ENCODE data around the gene PIK3AP1.
"Not testable (repeated sequence)": the region's sequence is repeated elsewhere in the genome, so short reads cannot be mapped to it uniquely, and the experiment has no call there.

Gene PIK3AP1

GRCh38 chr10:96752375-96752774 lies 32.1 kb upstream of the PIK3AP1 start:
- Histone ChIP-seq H3K18ac (ENCODE audit: low read depth in 1 of 2, low read length in 2 of 2) (no peak overlapping the region), H3K9ac (ENCODE audit: low read length) (no peak overlapping the region), H3K23ac (ENCODE audit: low read length in 2 of 2) (no peak overlapping the region), H3K79me1 (replicated peaks; ENCODE audit: low read length, poor library complexity, severe bottlenecking) (no peaks in the 10 kb centered on the region), H3K4me1 (ENCODE audit: control insufficient read depth, insufficient read depth, low read depth, low read length) (no peaks in the 10 kb centered on the region), H2BK120ac (ENCODE audit: low read depth, low read length) (no peak overlapping the region), H2BK5ac (ENCODE audit: low read depth, low read length, poor library complexity, severe bottlenecking) (no peak overlapping the region), H3K4ac (ENCODE audit: low read depth in 1 of 2, low read length in 2 of 2) (no peak overlapping the region), H2AK5ac (ENCODE audit: low read length, severe bottlenecking) (no peak overlapping the region), H2BK15ac (ENCODE audit: low read depth, poor library complexity, severe bottlenecking) (no peak overlapping the region), H2AFZ (ENCODE audit: low read depth, low read length) (no peak overlapping the region), H3K14ac (ENCODE audit: low read length in 2 of 2) (no peak overlapping the region), H3K36me3 (ENCODE audit: control insufficient read depth in 1 of 2, insufficient read depth in 2 of 2, low read depth in 1 of 2, low read length in 2 of 2) (no peaks in the 10 kb centered on the region), H3K27ac (ENCODE audit: low read length, poor library complexity, severe bottlenecking) (no peak overlapping the region), H3K4me2 (ENCODE audit: low read length, poor library complexity, severe bottlenecking) (no peak overlapping the region), H2BK12ac (ENCODE audit: low read length in 2 of 2) (no peak overlapping the region), H4K8ac (ENCODE audit: low read length) (no peak overlapping the region), H3K4me3 (ENCODE audit: insufficient read depth in 1 of 2, low read depth in 1 of 2, low read length in 2 of 2) (no peak overlapping the region), H4K91ac (ENCODE audit: low read length) (no peak overlapping the region), H3K9me3 (ENCODE audit: control insufficient read depth, low read length) (no peaks in the 10 kb centered on the region), H3K27me3 (ENCODE audit: control insufficient read depth in 1 of 2, insufficient read depth in 1 of 2, low read length in 2 of 2) (no peaks in the 10 kb centered on the region)
- 91% methylated on average over 2 of the region's 4 CpGs for WGBS
- no peak for DNase-seq

- not testable (repeated sequence) for H3K4me1 ChIP-seq (ENCODE audit: control insufficient read depth, insufficient read depth, low read depth, low read length); DNase-seq; H4K8ac ChIP-seq (ENCODE audit: low read length); H2BK12ac ChIP-seq (ENCODE audit: low read length in 2 of 2); H3K9me3 ChIP-seq (ENCODE audit: control insufficient read depth, low read length); H3K4me3 ChIP-seq (ENCODE audit: insufficient read depth in 1 of 2, low read depth in 1 of 2, low read length in 2 of 2); H2BK15ac ChIP-seq (ENCODE audit: low read depth, poor library complexity, severe bottlenecking); H2AK5ac ChIP-seq (ENCODE audit: low read length, severe bottlenecking); H3K79me1 ChIP-seq (replicated peaks; ENCODE audit: low read length, poor library complexity, severe bottlenecking); H3K23ac ChIP-seq (ENCODE audit: low read length in 2 of 2); H3K9ac ChIP-seq (ENCODE audit: low read length); H3K27ac ChIP-seq (ENCODE audit: low read length, poor library complexity, severe bottlenecking); H2AFZ ChIP-seq (ENCODE audit: low read depth, low read length); H2BK120ac ChIP-seq (ENCODE audit: low read depth, low read length); H3K36me3 ChIP-seq (ENCODE audit: control insufficient read depth in 1 of 2, insufficient read depth in 2 of 2, low read depth in 1 of 2, low read length in 2 of 2); H3K27me3 ChIP-seq (ENCODE audit: control insufficient read depth in 1 of 2, insufficient read depth in 1 of 2, low read length in 2 of 2); H3K14ac ChIP-seq (ENCODE audit: low read length in 2 of 2); H4K91ac ChIP-seq (ENCODE audit: low read length); H3K4ac ChIP-seq (ENCODE audit: low read depth in 1 of 2, low read length in 2 of 2); H3K18ac ChIP-seq (ENCODE audit: low read depth in 1 of 2, low read length in 2 of 2); H3K4me2 ChIP-seq (ENCODE audit: low read length, poor library complexity, severe bottlenecking); H2BK5ac ChIP-seq (ENCODE audit: low read depth, low read length, poor library complexity, severe bottlenecking)
- 94% methylated on average over 12 of the region's 24 CpGs for WGBS
Measured at GRCh38 chr10:96750316-96750715, 30.0 kb upstream of the PIK3AP1 start.

GRCh38 chr10:96747734-96748550 lies 27.6 kb upstream of the PIK3AP1 start:
- H3K4me3 ChIP-seq (ENCODE audit: insufficient read depth in 1 of 2, low read depth in 1 of 2, low read length in 2 of 2) = no peak overlapping the region
- H2BK120ac ChIP-seq (ENCODE audit: low read depth, low read length) = no peak overlapping the region
- H4K8ac ChIP-seq (ENCODE audit: low read length) = no peak overlapping the region
- no peaks in the 10 kb centered on the region for H3K9me3 ChIP-seq (ENCODE audit: control insufficient read depth, low read length)
- H3K27ac ChIP-seq (ENCODE audit: low read length, poor library complexity, severe bottlenecking) = no peak overlapping the region
- no peak overlapping the region for H3K23ac ChIP-seq (ENCODE audit: low read length in 2 of 2)
- H4K91ac ChIP-seq (ENCODE audit: low read length) = no peak overlapping the region
- no peak overlapping the region for H3K18ac ChIP-seq (ENCODE audit: low read depth in 1 of 2, low read length in 2 of 2)
- H3K9ac ChIP-seq (ENCODE audit: low read length) = no peak overlapping the region
- H3K4me2 ChIP-seq (ENCODE audit: low read length, poor library complexity, severe bottlenecking) = no peak overlapping the region
- 81% methylated on average over 6 of the region's 7 CpGs for WGBS
- H2BK5ac ChIP-seq (ENCODE audit: low read depth, low read length, poor library complexity, severe bottlenecking) = no peak overlapping the region
- H3K4me1 ChIP-seq (ENCODE audit: control insufficient read depth, insufficient read depth, low read depth, low read length) = no peaks in the 10 kb centered on the region
- H3K4ac ChIP-seq (ENCODE audit: low read depth in 1 of 2, low read length in 2 of 2) = no peak overlapping the region
- no peak overlapping the region for H2BK12ac ChIP-seq (ENCODE audit: low read length in 2 of 2)
- H3K79me1 ChIP-seq (replicated peaks; ENCODE audit: low read length, poor library complexity, severe bottlenecking) = no peaks in the 10 kb centered on the region
- H2AK5ac ChIP-seq (ENCODE audit: low read length, severe bottlenecking) = no peak overlapping the region
- H3K14ac ChIP-seq (ENCODE audit: low read length in 2 of 2) = no peak overlapping the region
- H2BK15ac ChIP-seq (ENCODE audit: low read depth, poor library complexity, severe bottlenecking) = no peak overlapping the region
- H3K36me3 ChIP-seq (ENCODE audit: control insufficient read depth in 1 of 2, insufficient read depth in 2 of 2, low read depth in 1 of 2, low read length in 2 of 2) = no peaks in the 10 kb centered on the region
- H2AFZ ChIP-seq (ENCODE audit: low read depth, low read length) = no peak overlapping the region
- H3K27me3 ChIP-seq (ENCODE audit: control insufficient read depth in 1 of 2, insufficient read depth in 1 of 2, low read length in 2 of 2) = no peaks in the 10 kb centered on the region
- no peak for DNase-seq

- H4K91ac ChIP-seq (ENCODE audit: low read length) = no peak overlapping the region
Measured at GRCh38 chr10:96746503-96746902, 26.2 kb upstream of the PIK3AP1 start.

More at GRCh38 chr10:96746503-96746902, 26.2 kb upstream of the PIK3AP1 start:
- H3K18ac ChIP-seq (ENCODE audit: low read depth in 1 of 2, low read length in 2 of 2) = no peak overlapping the region
- H3K4ac ChIP-seq (ENCODE audit: low read depth in 1 of 2, low read length in 2 of 2) = no peak overlapping the region
- no peak overlapping the region for H3K14ac ChIP-seq (ENCODE audit: low read length in 2 of 2)
- no peak for DNase-seq
- no peak overlapping the region for H2BK120ac ChIP-seq (ENCODE audit: low read depth, low read length)
- WGBS = no CpG with 5 or more reads among the region's 3 CpGs
- no peaks in the 10 kb centered on the region for H3K79me1 ChIP-seq (replicated peaks; ENCODE audit: low read length, poor library complexity, severe bottlenecking)
- H3K9me3 ChIP-seq (ENCODE audit: control insufficient read depth, low read length) = no peaks in the 10 kb centered on the region
- no peaks in the 10 kb centered on the region for H3K36me3 ChIP-seq (ENCODE audit: control insufficient read depth in 1 of 2, insufficient read depth in 2 of 2, low read depth in 1 of 2, low read length in 2 of 2)
- H3K27me3 ChIP-seq (ENCODE audit: control insufficient read depth in 1 of 2, insufficient read depth in 1 of 2, low read length in 2 of 2) = no peaks in the 10 kb centered on the region
- H2AK5ac ChIP-seq (ENCODE audit: low read length, severe bottlenecking) = no peak overlapping the region
- H3K4me1 ChIP-seq (ENCODE audit: control insufficient read depth, insufficient read depth, low read depth, low read length) = no peaks in the 10 kb centered on the region
- H3K23ac ChIP-seq (ENCODE audit: low read length in 2 of 2) = no peak overlapping the region
- no peak overlapping the region for H3K4me2 ChIP-seq (ENCODE audit: low read length, poor library complexity, severe bottlenecking)
- no peak overlapping the region for H2BK5ac ChIP-seq (ENCODE audit: low read depth, low read length, poor library complexity, severe bottlenecking)
- H3K9ac ChIP-seq (ENCODE audit: low read length) = no peak overlapping the region
- H2BK15ac ChIP-seq (ENCODE audit: low read depth, poor library complexity, severe bottlenecking) = no peak overlapping the region
- H3K4me3 ChIP-seq (ENCODE audit: insufficient read depth in 1 of 2, low read depth in 1 of 2, low read length in 2 of 2) = no peak overlapping the region
- no peak overlapping the region for H3K27ac ChIP-seq (ENCODE audit: low read length, poor library complexity, severe bottlenecking)
- no peak overlapping the region for H4K8ac ChIP-seq (ENCODE audit: low read length)
- no peak overlapping the region for H2BK12ac ChIP-seq (ENCODE audit: low read length in 2 of 2)
- H2AFZ ChIP-seq (ENCODE audit: low read depth, low read length) = no peak overlapping the region
